WTC11 (cell line): Measurements from ENCODE around the gene NLRP7.

Experiments used
- CREM ChIP-seq: sonication (generic); formaldehyde crosslinking; IDR thresholded peaks from 2 replicates; pipeline ENCODE4 v1.8.1; 2022; ENCODE audit warnings: mild to moderate bottlenecking, missing genetic modification reagents, moderate library complexity
- CTCF ChIP-seq: fragments of 200-600 bp; IDR thresholded peaks from 2 replicates; pipeline ENCODE4 v1.8.0; 2022; ENCODE audit warnings: antibody characterized with exemption
- NFYB ChIP-seq: sonication (generic); formaldehyde crosslinking; conservative IDR thresholded peaks from 2 replicates; pipeline ENCODE4 v1.8.0; 2022; ENCODE audit warnings: low read depth, missing genetic modification reagents

GRCh38 chr19:54873990-54874389 lies 73.3 kb downstream of the NLRP7 start, which contains the start of gene FCAR:
- no peak for TF ChIP-seq NFYB (CRISPR knock-in tag)
- TF ChIP-seq CREM: no peak
- TF ChIP-seq CTCF: no peak
